Sigmoid colon (tissue), 7 donors: ENCODE results near the gene LIME1. TPM values are rescaled to one million over a fixed set of nuclear protein-coding genes. Genes with fewer than 3 reads are reported as not detected.
"Not testable (repeated sequence)": the region's sequence is repeated elsewhere in the genome, so short reads cannot be mapped to it uniquely, and the experiment has no call there.

Source experiments
- DNase-seq: peaks from one replicate; pipeline ENCODE4 v3.0.0-alpha.2; 2019
- H3K27ac ChIP-seq, 4 donors: fragments of 200-600 bp; sonication (generic); one replicate each; pipeline ENCODE4 v1.5.1; 2016 to 2019; ENCODE audit warnings: mild to moderate bottlenecking in 1 of 4
- H3K27me3 ChIP-seq, 3 donors: fragments of 200-600 bp; sonication (generic); one replicate each; pipeline ENCODE4 v1.5.1; 2019; ENCODE audit warnings: mild to moderate bottlenecking in 1 of 3
- H3K36me3 ChIP-seq, 4 donors: fragments of 200-600 bp; sonication (generic); one replicate each; pipeline ENCODE4 v1.5.1; 2016 to 2019
- H3K4me1 ChIP-seq, 4 donors: fragments of 200-600 bp; sonication (generic); one replicate each; pipeline ENCODE4 v1.5.1; 2017 to 2019
- H3K4me3 ChIP-seq, 4 donors: fragments of 200-600 bp; sonication (generic); one replicate each; pipeline ENCODE4 v1.5.1; 2017 to 2019; ENCODE audit warnings: mild to moderate bottlenecking in 2 of 4, moderate library complexity in 1 of 4
- H3K9me3 ChIP-seq, 4 donors: fragments of 200-600 bp in 3 of 4; sonication (generic) in 3 of 4; one replicate each; pipeline versions ENCODE4 v1.5.1 to v1.6.1; 2013 to 2019
- CTCF ChIP-seq, 4 experiments: fragments of 450-650 bp in 3 of 4; fragments of 200-600 bp in 1 of 4; IDR thresholded peaks; one replicate each; pipeline ENCODE4 v1.5.1; 2016 to 2019; ENCODE audit warnings: antibody characterized with exemption in 4 of 4, mild to moderate bottlenecking in 3 of 4, moderate library complexity in 2 of 4
- EP300 ChIP-seq, 4 donors: sonication (generic); formaldehyde crosslinking; IDR thresholded peaks; one replicate each; pipeline ENCODE4 v1.6.1; 2017; ENCODE audit warnings: antibody characterized with exemption in 4 of 4
- POLR2A ChIP-seq, 2 donors: fragments of 450-650 bp; IDR thresholded peaks; one replicate each; pipeline ENCODE4 v1.6.1; 2016; ENCODE audit warnings: antibody characterized with exemption in 2 of 2, mild to moderate bottlenecking in 2 of 2, moderate library complexity in 2 of 2
- POLR2AphosphoS5 ChIP-seq, 4 donors: sonication (generic); formaldehyde crosslinking; IDR thresholded peaks; one replicate each; pipeline ENCODE4 v1.6.1; 2017; ENCODE audit warnings: antibody characterized with exemption in 4 of 4
- WGBS, 2 donors: extraction: QIAGEN DNeasy Blood & Tissue Kit; methylation state at CpG; one replicate each; pipeline ENCODE4 v1.1.7; 2013; 5-methylcytosine and 5-hydroxymethylcytosine counted together
- intact Hi-C: fragments of 100-400 bp; cut with DNase I; formaldehyde crosslinking; loops from one replicate; pipeline ENCODE4 v1.15.1; 2023
- polyA plus RNA-seq, 3 donors: library from polyadenylated mRNA; stranded (reverse); fragments of 200-250 nt; gene quantifications; one replicate each; pipeline ENCODE4 v1.2.3, GENCODE V29; 2013
- total RNA-seq, 4 donors: library from RNA; depleted of rRNA; stranded (reverse); fragments of >200 nt; gene quantifications; one replicate each; pipeline ENCODE4 v1.1.0, GENCODE V29; 2016
- donor health status: healthy with polysubstance abuse.
- donor health status: Bipolar disorder and iron deficiency.
- donor health status: healthy.

LIME1 gene
- total and polyA plus RNA-seq, 7 donors: 4.6 to 35.3 (median 6.4) TPM; not detected in 1

GRCh38 chr20:63712191-63712590 lies 24.3 kb upstream of the LIME1 start:
- no peaks in the 10 kb centered on the region for H3K27me3 ChIP-seq
- 95 to 99% methylated on average over 1 of the region's 1 CpG for WGBS, 2 donors
- no peak overlapping the region for H3K4me3 ChIP-seq
- H3K9me3 ChIP-seq: peaks cover 0 to 4% (median 0%) of the 10 kb centered on the region in 4 donors
- TF ChIP-seq EP300 (IDR thresholded peaks at IDR 0.05) (no peak), POLR2AphosphoS5 (IDR thresholded peaks at IDR 0.05) (no peak), POLR2A (IDR thresholded peaks at IDR 0.05) (no peak), CTCF (IDR thresholded peaks at IDR 0.05) (no peak)
- DNase-seq: no peak
- intact Hi-C loops: no loop called here
- peaks cover 0 to 75% (median 13%) of the 10 kb centered on the region in 4 donors for H3K36me3 ChIP-seq
- H3K4me1 ChIP-seq: peaks cover 0 to 16% (median 15%) of the 10 kb centered on the region in 4 donors
- H3K27ac ChIP-seq: no peak overlapping the region

GRCh38 chr20:63714858-63715257 lies 21.6 kb upstream of the LIME1 start:
- WGBS, 2 donors: 97 to 99% methylated on average over 5 of the region's 5 CpGs
- DNase-seq: no peak
- Histone ChIP-seq H3K4me1 (no peaks in the 10 kb centered on the region), H3K4me3 (no peak overlapping the region), H3K27me3 (no peaks in the 10 kb centered on the region), H3K36me3 (peaks cover 0 to 89% (median 14%) of the 10 kb centered on the region in 4 donors), H3K9me3 (peaks cover 0 to 8% (median 2%) of the 10 kb centered on the region in 4 donors), H3K27ac (no peak overlapping the region)
- TF ChIP-seq EP300 (IDR thresholded peaks at IDR 0.05) (no peak), POLR2A (IDR thresholded peaks at IDR 0.05) (no peak), POLR2AphosphoS5 (IDR thresholded peaks at IDR 0.05) (no peak), CTCF (IDR thresholded peaks at IDR 0.05) (no peak)
- intact Hi-C loops: no loop called here

- no peak for DNase-seq
- Histone ChIP-seq H3K9me3 (peaks cover 0 to 8% (median 2%) of the 10 kb centered on the region in 4 donors), H3K4me1 (no peaks in the 10 kb centered on the region), H3K36me3 (peaks cover 0 to 68% (median 20%) of the 10 kb centered on the region in 4 donors), H3K27ac (no peak overlapping the region), H3K4me3 (no peak overlapping the region), H3K27me3 (no peaks in the 10 kb centered on the region)
- intact Hi-C loops: no loop called here
- WGBS, 2 donors: 96 to 98% methylated on average over 2 of the region's 2 CpGs
- TF ChIP-seq POLR2A (IDR thresholded peaks at IDR 0.05) (no peak), EP300 (IDR thresholded peaks at IDR 0.05) (no peak), POLR2AphosphoS5 (IDR thresholded peaks at IDR 0.05) (no peak), CTCF (IDR thresholded peaks at IDR 0.05) (no peak)
These were observed 17.5 kb upstream of the LIME1 start for GRCh38 chr20:63718996-63719395.

- H3K4me3 ChIP-seq, intact Hi-C loops, H3K27ac ChIP-seq, H3K27me3 ChIP-seq, H3K4me1 ChIP-seq, DNase-seq: not testable (repeated sequence)
- Histone ChIP-seq H3K9me3 (peaks cover 0 to 12% (median 5%) of the 10 kb centered on the region in 4 donors), H3K36me3 (peaks cover 0 to 42% (median 12%) of the 10 kb centered on the region in 4 donors)
- WGBS, 2 donors: 87 to 89% methylated on average over 2 of the region's 2 CpGs
These were observed 13.4 kb upstream of the LIME1 start for GRCh38 chr20:63722967-63723622.

GRCh38 chr20:63730189-63730733 lies 6.2 kb upstream of the LIME1 start:
- H3K4me1 ChIP-seq, intact Hi-C loops, H3K27me3 ChIP-seq, H3K4me3 ChIP-seq, H3K9me3 ChIP-seq: not testable (repeated sequence)
- H3K27ac ChIP-seq: peak overlapping the region in 1 of 4 donors; percentile 2
- H3K36me3 ChIP-seq: peaks cover 3 to 27% (median 18%) of the 10 kb centered on the region in 4 donors
- DNase-seq: peak; percentile 38
- 76 to 89% methylated on average over 18 of the region's 18 CpGs for whole genome bisulfite sequencing, 2 donors
